PC-3 (cell line): ENCODE data around the gene CDH12.

Experiments
- EZH2phosphoT487 ChIP-seq: fragments of 300-600 bp; sonication (generic); IDR thresholded peaks from 2 replicates; pipeline ENCODE4 v1.6.1; 2018; ENCODE audit warnings: mild to moderate bottlenecking, antibody characterized with exemption, low read length, borderline replicate concordance
- TF ChIP-seq, protein P1 (sequence below): fragments of 300-600 bp; sonication (generic); conservative IDR thresholded peaks from 2 replicates; pipeline ENCODE4 v1.5.1; 2017; ENCODE audit warnings: antibody characterized with exemption, low read depth, mild to moderate bottlenecking, low read length

DNA sequence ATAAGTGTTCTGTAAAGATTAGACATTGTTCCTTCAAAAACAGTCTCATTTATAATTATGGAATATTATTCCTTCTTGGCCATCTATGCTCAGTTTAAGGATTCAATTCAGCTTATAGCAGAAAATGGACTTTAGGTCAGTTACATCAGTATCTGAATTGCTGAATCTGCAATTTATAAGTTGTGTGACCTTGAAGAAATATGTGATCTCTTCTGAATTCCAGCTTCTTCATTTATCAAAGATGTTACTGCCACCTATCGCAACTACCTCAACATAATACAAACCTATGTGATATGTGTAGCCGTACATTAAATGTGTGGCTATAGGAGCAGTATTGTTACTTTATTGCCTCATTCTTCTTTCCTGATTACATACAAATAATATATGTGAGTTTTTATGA is 118.2 kb downstream of the CDH12 start:
- TF ChIP-seq, protein P1, sequence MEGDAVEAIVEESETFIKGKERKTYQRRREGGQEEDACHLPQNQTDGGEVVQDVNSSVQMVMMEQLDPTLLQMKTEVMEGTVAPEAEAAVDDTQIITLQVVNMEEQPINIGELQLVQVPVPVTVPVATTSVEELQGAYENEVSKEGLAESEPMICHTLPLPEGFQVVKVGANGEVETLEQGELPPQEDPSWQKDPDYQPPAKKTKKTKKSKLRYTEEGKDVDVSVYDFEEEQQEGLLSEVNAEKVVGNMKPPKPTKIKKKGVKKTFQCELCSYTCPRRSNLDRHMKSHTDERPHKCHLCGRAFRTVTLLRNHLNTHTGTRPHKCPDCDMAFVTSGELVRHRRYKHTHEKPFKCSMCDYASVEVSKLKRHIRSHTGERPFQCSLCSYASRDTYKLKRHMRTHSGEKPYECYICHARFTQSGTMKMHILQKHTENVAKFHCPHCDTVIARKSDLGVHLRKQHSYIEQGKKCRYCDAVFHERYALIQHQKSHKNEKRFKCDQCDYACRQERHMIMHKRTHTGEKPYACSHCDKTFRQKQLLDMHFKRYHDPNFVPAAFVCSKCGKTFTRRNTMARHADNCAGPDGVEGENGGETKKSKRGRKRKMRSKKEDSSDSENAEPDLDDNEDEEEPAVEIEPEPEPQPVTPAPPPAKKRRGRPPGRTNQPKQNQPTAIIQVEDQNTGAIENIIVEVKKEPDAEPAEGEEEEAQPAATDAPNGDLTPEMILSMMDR: no peak
- TF ChIP-seq EZH2phosphoT487: no peak
